Progenitor cell of endocrine pancreas (in vitro differentiated cells): ENCODE results near the gene SOBP. TPM values are rescaled to one million over a fixed set of nuclear protein-coding genes. Genes with fewer than 3 reads are reported as not detected.

ENCODE experiments used
- DNase-seq: peaks from one replicate; pipeline ENCODE4 v3.0.0; 2021; ENCODE audit warnings: low spot score; ENCODE audit not compliant: unreplicated experiment
- H3K27ac Mint-ChIP-seq: 2 replicates; pipeline ENCODE4 v1.8.0; 2021; ENCODE audit warnings: mild to moderate bottlenecking, moderate library complexity, mixed read lengths
- H3K27me3 Mint-ChIP-seq: 2 replicates; pipeline ENCODE4 v1.8.0; 2021; ENCODE audit warnings: mixed read lengths
- H3K36me3 Mint-ChIP-seq: 2 replicates; pipeline ENCODE4 v1.8.0; 2022; ENCODE audit warnings: mixed read lengths; ENCODE audit not compliant: insufficient read depth
- H3K4me1 Mint-ChIP-seq: 2 replicates; pipeline ENCODE4 v1.8.0; 2021; ENCODE audit warnings: low read depth, mixed read lengths
- H3K4me3 Mint-ChIP-seq: 2 replicates; pipeline ENCODE4 v1.8.0; 2021; ENCODE audit warnings: low read depth, mild to moderate bottlenecking, moderate library complexity, mixed read lengths
- H3K9me3 Mint-ChIP-seq: 2 replicates; pipeline ENCODE4 v1.8.0; 2021; ENCODE audit warnings: low read depth, mixed read lengths
- total RNA-seq: library from RNA; stranded (reverse); gene quantifications from 2 replicates; pipeline ENCODE4 v1.2.1, GENCODE V29; 2021
- TF ChIP-seq, protein P1 (sequence below): fragments of 200-600 bp; sonication (generic); IDR thresholded peaks from one replicate; pipeline ENCODE4 v1.5.0; 2021; ENCODE audit warnings: antibody characterized with exemption, mild to moderate bottlenecking; ENCODE audit not compliant: unreplicated experiment

SOBP gene
- total RNA-seq, 1 donor from 2014 or later = 17.0 TPM

DNA sequence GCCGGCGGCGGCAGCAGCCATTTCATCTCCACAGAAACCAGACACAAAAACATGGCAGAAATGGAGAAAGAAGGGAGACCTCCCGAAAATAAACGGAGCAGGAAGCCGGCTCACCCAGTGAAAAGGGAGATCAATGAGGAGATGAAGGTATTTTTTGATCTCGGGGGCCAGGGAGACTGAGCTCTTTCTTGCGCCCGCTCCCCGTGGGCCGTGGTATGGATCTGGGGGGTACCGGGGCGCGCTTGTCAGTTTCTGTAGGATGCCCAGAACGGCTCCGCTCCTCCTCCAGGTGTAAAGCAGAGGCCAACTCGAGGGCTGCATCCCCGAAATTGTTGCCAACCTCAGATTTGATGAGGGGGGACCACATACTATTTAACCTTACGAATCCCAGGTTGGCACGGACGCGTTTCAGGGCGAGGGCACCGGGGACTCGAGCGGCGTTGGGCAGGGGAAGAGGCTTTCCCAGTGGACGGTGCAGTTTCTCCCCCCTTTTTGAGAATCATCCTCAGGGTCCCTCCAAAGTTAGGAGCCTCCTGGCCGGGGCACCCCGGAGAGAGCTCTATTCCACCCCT, 735 bp downstream of the SOBP start:
- DNase-seq = no peak
- H3K4me1 Mint-ChIP-seq = peaks cover 18% of the 10 kb centered on the region
- TF ChIP-seq, protein P1, sequence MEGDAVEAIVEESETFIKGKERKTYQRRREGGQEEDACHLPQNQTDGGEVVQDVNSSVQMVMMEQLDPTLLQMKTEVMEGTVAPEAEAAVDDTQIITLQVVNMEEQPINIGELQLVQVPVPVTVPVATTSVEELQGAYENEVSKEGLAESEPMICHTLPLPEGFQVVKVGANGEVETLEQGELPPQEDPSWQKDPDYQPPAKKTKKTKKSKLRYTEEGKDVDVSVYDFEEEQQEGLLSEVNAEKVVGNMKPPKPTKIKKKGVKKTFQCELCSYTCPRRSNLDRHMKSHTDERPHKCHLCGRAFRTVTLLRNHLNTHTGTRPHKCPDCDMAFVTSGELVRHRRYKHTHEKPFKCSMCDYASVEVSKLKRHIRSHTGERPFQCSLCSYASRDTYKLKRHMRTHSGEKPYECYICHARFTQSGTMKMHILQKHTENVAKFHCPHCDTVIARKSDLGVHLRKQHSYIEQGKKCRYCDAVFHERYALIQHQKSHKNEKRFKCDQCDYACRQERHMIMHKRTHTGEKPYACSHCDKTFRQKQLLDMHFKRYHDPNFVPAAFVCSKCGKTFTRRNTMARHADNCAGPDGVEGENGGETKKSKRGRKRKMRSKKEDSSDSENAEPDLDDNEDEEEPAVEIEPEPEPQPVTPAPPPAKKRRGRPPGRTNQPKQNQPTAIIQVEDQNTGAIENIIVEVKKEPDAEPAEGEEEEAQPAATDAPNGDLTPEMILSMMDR = no peak
- H3K27ac Mint-ChIP-seq = peak overlapping the region; percentile 77
- H3K9me3 Mint-ChIP-seq = no peaks in the 10 kb centered on the region
- peaks cover 36% of the 10 kb centered on the region for H3K27me3 Mint-ChIP-seq
- no peak overlapping the region for H3K4me3 Mint-ChIP-seq
- no peaks in the 10 kb centered on the region for H3K36me3 Mint-ChIP-seq

DNA sequence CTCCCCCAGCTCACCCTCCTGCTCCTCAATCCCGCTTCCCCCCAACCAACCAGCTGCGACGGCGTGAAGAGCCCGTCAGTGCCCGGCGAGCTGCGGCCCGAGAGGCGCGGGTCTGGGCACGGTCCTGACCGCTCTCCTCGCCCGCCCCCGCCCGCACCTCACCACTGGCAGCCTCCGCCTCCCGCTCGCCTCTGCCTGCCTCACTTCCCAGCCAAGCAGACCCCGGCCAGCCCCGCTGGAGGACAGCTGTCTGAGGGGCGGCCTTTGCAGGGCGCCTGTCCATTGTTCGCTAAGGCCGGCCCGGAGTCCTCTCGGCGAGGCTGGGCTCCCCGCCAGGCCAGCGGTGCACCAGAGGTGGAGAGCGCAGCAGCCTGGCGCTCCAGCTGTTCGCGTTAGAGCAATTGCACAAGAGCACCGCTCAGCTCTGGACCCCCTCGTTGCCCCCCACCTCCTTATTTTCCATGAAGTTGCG, 1.3 kb downstream of the SOBP start:
- Mint-ChIP-seq H3K4me1 (peaks cover 18% of the 10 kb centered on the region), H3K36me3 (no peaks in the 10 kb centered on the region), H3K27ac (no peak overlapping the region), H3K4me3 (no peak overlapping the region), H3K27me3 (peaks cover 32% of the 10 kb centered on the region), H3K9me3 (no peaks in the 10 kb centered on the region)
- TF ChIP-seq, protein P1 = no peak
- DNase-seq = peak; percentile 39

GRCh38 chr6:107491760-107492660, 2.1 kb downstream of the SOBP start:
- peaks cover 26% of the 10 kb centered on the region for H3K27me3 Mint-ChIP-seq
- no peak for DNase-seq
- no peak overlapping the region for H3K27ac Mint-ChIP-seq
- no peaks in the 10 kb centered on the region for H3K36me3 Mint-ChIP-seq
- peaks cover 18% of the 10 kb centered on the region for H3K4me1 Mint-ChIP-seq
- TF ChIP-seq, protein P1 = no peak
- H3K9me3 Mint-ChIP-seq = no peaks in the 10 kb centered on the region
- no peak overlapping the region for H3K4me3 Mint-ChIP-seq

- no peaks in the 10 kb centered on the region for H3K9me3 Mint-ChIP-seq
- TF ChIP-seq, protein P1 = no peak
- H3K36me3 Mint-ChIP-seq = no peaks in the 10 kb centered on the region
- peaks cover 11% of the 10 kb centered on the region for H3K4me1 Mint-ChIP-seq
- H3K27ac Mint-ChIP-seq = no peak overlapping the region
- peak; percentile 21 for DNase-seq
- no peak overlapping the region for H3K4me3 Mint-ChIP-seq
- H3K27me3 Mint-ChIP-seq = peaks cover 12% of the 10 kb centered on the region
Observed at GRCh38 chr6:107493158-107494057, 3.5 kb downstream of the SOBP start.

DNA sequence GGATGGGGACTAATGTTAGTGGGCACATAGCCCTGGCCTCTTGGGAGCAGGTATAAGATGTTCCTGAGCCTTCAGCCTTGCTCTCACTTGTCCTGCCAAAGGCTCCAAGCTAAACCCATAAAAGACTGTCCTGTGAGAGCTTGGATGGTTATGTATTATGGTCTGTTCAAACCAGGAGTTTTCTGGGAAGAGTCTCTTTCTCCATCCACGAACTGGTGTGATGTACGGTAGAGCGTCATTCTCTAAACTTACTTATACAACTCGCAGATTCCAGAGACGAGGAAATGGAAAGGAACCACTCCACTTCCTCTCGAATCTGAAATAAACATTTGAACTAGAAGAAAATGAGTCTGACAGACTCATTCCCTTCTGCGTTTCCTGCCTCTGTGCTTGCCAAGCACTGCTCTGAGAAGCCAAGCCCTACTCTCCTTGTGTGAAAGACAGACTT, 5.3 kb downstream of the SOBP start:
- H3K27me3 Mint-ChIP-seq = peaks cover 5% of the 10 kb centered on the region
- no peaks in the 10 kb centered on the region for H3K36me3 Mint-ChIP-seq
- DNase-seq = no peak
- H3K4me3 Mint-ChIP-seq = no peak overlapping the region
- H3K4me1 Mint-ChIP-seq = peaks cover 8% of the 10 kb centered on the region
- H3K9me3 Mint-ChIP-seq = no peaks in the 10 kb centered on the region
- TF ChIP-seq, protein P1 = no peak
- H3K27ac Mint-ChIP-seq = no peak overlapping the region
